Measurements from ENCODE around the gene CLSTN2. TPM values are rescaled to one million over a fixed set of nuclear protein-coding genes. Genes with fewer than 3 reads are reported as not detected.

CLSTN2 gene
- total and polyA plus RNA-seq, 2 of the 8 experiments (the other 6 are each of a cell fraction or from before 2014, with no cell fraction given) = 0.39 to 0.52 TPM

DNA sequence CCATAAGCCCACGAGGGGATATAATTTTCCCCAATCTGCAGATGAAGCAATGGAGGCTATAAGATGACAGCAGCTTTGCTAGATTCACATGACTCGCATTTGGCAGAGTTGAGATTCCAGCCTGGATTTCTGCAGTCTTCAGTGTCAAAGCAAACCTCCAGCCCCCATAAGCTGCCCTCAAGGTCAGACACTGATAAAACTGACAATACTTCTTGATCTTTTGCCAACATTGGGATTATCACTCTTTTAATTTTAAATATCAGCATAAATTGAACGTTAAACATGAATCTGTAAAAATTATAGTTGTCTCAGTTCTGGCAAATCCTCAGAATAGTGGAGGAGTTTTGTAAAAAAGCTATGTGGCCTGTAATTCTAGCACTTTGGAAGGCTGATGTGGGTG lies 508.8 kb downstream of the CLSTN2 start (continued):
- TF ChIP-seq SRF (IDR thresholded peaks at IDR 0.05; ENCODE audit: low read depth, low read length) (no peak), SUZ12 (IDR thresholded peaks at IDR 0.05; ENCODE audit: low read length) (no peak)

Data from H1 (cell line).